ENCODE data around the gene KCTD20. TPM values are rescaled to one million over a fixed set of nuclear protein-coding genes. Genes with fewer than 3 reads are reported as not detected.

Gene KCTD20
- total and polyA plus RNA-seq, 11 donors, result 8.3 to 43.9 (median 27.7) TPM

- Histone ChIP-seq H3K27me3 (no peaks in the 10 kb centered on the region), H3K9me3 (no peaks in the 10 kb centered on the region), H3K27ac (no peak overlapping the region), H3K4me3 (no peak overlapping the region), H3K4me1 (peaks cover 0 to 13% (median 0%) of the 10 kb centered on the region in 12 donors), H3K36me3 (peaks cover 0 to 98% (median 84%) of the 10 kb centered on the region in 9 donors)
- WGBS, 4 donors, result 70 to 81% (median 77%) methylated on average over 3 of the region's 3 CpGs
- intact Hi-C loops (cut with DNase I), result no loop called here
- DNase-seq, result no peak
- no peak for ATAC-seq
- TF ChIP-seq POLR2A (IDR thresholded peaks at IDR 0.05) (no peak), CTCF (IDR thresholded peaks at IDR 0.05) (no peak)
Observed at GRCh38 chr6:36515844-36516243, 73.0 kb downstream of the KCTD20 start.

- TF ChIP-seq POLR2A (IDR thresholded peaks at IDR 0.05), result no peak
- TF ChIP-seq CTCF (IDR thresholded peaks at IDR 0.05), result no peak
- Histone ChIP-seq H3K27me3 (no peaks in the 10 kb centered on the region), H3K9me3 (no peaks in the 10 kb centered on the region), H3K36me3 (peaks cover 0 to 98% (median 84%) of the 10 kb centered on the region in 9 donors), H3K4me3 (no peak overlapping the region), H3K4me1 (peaks cover 0 to 13% (median 0%) of the 10 kb centered on the region in 12 donors), H3K27ac (no peak overlapping the region)
- intact Hi-C loops (cut with DNase I), result no loop called here
- 91 to 95% (median 94%) methylated on average over 4 of the region's 4 CpGs for WGBS, 4 donors
- DNase-seq (no peak), ATAC-seq (peak in 2 of 4 donors; percentile 18 to 29)
Observed at GRCh38 chr6:36516559-36516958, 73.8 kb downstream of the KCTD20 start.

- Histone ChIP-seq H3K27me3 (no peaks in the 10 kb centered on the region), H3K4me1 (peaks cover 0 to 13% (median 0%) of the 10 kb centered on the region in 12 donors), H3K4me3 (no peak overlapping the region), H3K27ac (no peak overlapping the region), H3K9me3 (no peaks in the 10 kb centered on the region), H3K36me3 (peaks cover 0 to 98% (median 84%) of the 10 kb centered on the region in 9 donors)
- TF ChIP-seq CTCF (IDR thresholded peaks at IDR 0.05) (no peak), POLR2A (IDR thresholded peaks at IDR 0.05) (no peak)
- DNase-seq (no peak), ATAC-seq (no peak)
- intact Hi-C loops (cut with DNase I), result no loop called here
Observed at GRCh38 chr6:36516988-36517387, 74.2 kb downstream of the KCTD20 start.

- ATAC-seq (no peak), DNase-seq (no peak)
- Histone ChIP-seq H3K27ac (no peak overlapping the region), H3K9me3 (no peaks in the 10 kb centered on the region), H3K4me1 (peaks cover 0 to 13% (median 0%) of the 10 kb centered on the region in 12 donors), H3K4me3 (no peak overlapping the region), H3K27me3 (no peaks in the 10 kb centered on the region), H3K36me3 (peaks cover 0 to 98% (median 84%) of the 10 kb centered on the region in 9 donors)
- TF ChIP-seq CTCF (IDR thresholded peaks at IDR 0.05), result no peak
- TF ChIP-seq POLR2A (IDR thresholded peaks at IDR 0.05), result no peak
- intact Hi-C loops (cut with DNase I), result no loop called here
- 84 to 92% (median 88%) methylated on average over 2 of the region's 2 CpGs for WGBS, 4 donors
Observed at GRCh38 chr6:36517408-36517807, 74.6 kb downstream of the KCTD20 start.
